K562 (cell line): ENCODE data around the gene DET1. TPM values are rescaled to one million over a fixed set of nuclear protein-coding genes. Genes with fewer than 3 reads are reported as not detected.

Source experiments
- ARID1B ChIP-seq: fragments of 450-650 bp; IDR thresholded peaks from 2 replicates; pipeline ENCODE4 v1.6.1; 2016; ENCODE audit warnings: antibody characterized with exemption, mild to moderate bottlenecking, inconsistent platforms
- ARNT ChIP-seq, 2 experiments: fragments of 450-650 bp; IDR thresholded peaks; 2 replicates each; pipeline ENCODE4 v1.6.1; 2016; ENCODE audit warnings: mild to moderate bottlenecking in 1 of 2
- BRD9 ChIP-seq: fragments of 450-650 bp; IDR thresholded peaks from 2 replicates; pipeline ENCODE4 v1.6.1; 2018; ENCODE audit warnings: low read depth; ENCODE audit not compliant: partially characterized antibody
- CREB1 ChIP-seq, 2 experiments: sonication (generic) in 1 of 2; formaldehyde crosslinking in 1 of 2; IDR thresholded peaks; 2 replicates each; pipeline versions ENCODE4 v1.6.1 to v1.8.0; 2012 to 2022; ENCODE audit warnings: inconsistent platforms in 1 of 2, mild to moderate bottlenecking in 1 of 2, missing genetic modification reagents in 1 of 2, moderate library complexity in 1 of 2
- CREB3L1 ChIP-seq: fragments of 450-650 bp; IDR thresholded peaks from 2 replicates; pipeline ENCODE4 v1.6.1; 2014; ENCODE audit warnings: low read depth, mild to moderate bottlenecking, moderate library complexity, borderline replicate concordance
- CREM ChIP-seq: IDR thresholded peaks from 2 replicates; pipeline ENCODE4 v1.6.1; 2014; ENCODE audit warnings: antibody characterized with exemption, low read depth
- CUX1 ChIP-seq: fragments of 200-800 bp; sonication (Bioruptor generic); IDR thresholded peaks from 2 replicates; pipeline ENCODE4 v1.6.1; 2016; ENCODE audit warnings: missing genetic modification characterization, missing compliant biosample characterization
- E2F6 ChIP-seq, 2 experiments: IDR thresholded peaks; 2 replicates each; pipeline ENCODE4 v1.6.1; 2011; ENCODE audit warnings: borderline replicate concordance in 1 of 2, control low read depth in 1 of 2, low read depth in 1 of 2, low read length in 1 of 2, mild to moderate bottlenecking in 1 of 2, mixed read lengths in 1 of 2, moderate library complexity in 1 of 2; ENCODE audit not compliant: insufficient read depth in 1 of 2, insufficient read length in 1 of 2, poor library complexity in 1 of 2, severe bottlenecking in 1 of 2; ENCODE audit errors: extremely low read depth in 1 of 2
- HMG20B ChIP-seq: fragments of 250-450 bp; sonication (Bioruptor Pico); IDR thresholded peaks from 2 replicates; pipeline ENCODE4 v1.5.0; 2021; ENCODE audit warnings: mild to moderate bottlenecking
- LCOR ChIP-seq: sonication (generic); formaldehyde crosslinking; IDR thresholded peaks from 2 replicates; pipeline ENCODE4 v1.8.0; 2022; ENCODE audit warnings: mild to moderate bottlenecking, missing genetic modification reagents
- MCM3 ChIP-seq: fragments of 450-650 bp; IDR thresholded peaks from 2 replicates; pipeline ENCODE4 v1.6.1; 2016
- MLX ChIP-seq, 2 experiments: fragments of 450-650 bp in 1 of 2; sonication (generic) in 1 of 2; formaldehyde crosslinking; conservative IDR thresholded peaks; 2 replicates each; pipeline versions ENCODE4 v1.4.0 to v1.8.1; 2020 to 2022; ENCODE audit warnings: mild to moderate bottlenecking in 1 of 2, missing genetic modification reagents in 1 of 2
- MTA1 ChIP-seq: fragments of 450-650 bp; IDR thresholded peaks from 2 replicates; pipeline ENCODE4 v1.6.1; 2017; ENCODE audit warnings: borderline replicate concordance
- MXI1 ChIP-seq: IDR thresholded peaks from 2 replicates; pipeline ENCODE4 v1.6.1; 2011; ENCODE audit warnings: low read depth, mild to moderate bottlenecking, improper control_type of control experiment, low read length
- POLR2H ChIP-seq: IDR thresholded peaks from 2 replicates; pipeline ENCODE4 v1.6.1; 2016; ENCODE audit warnings: missing genetic modification characterization, low read depth, mild to moderate bottlenecking, control low read depth, missing compliant biosample characterization, moderate library complexity
- SRF ChIP-seq, 2 experiments: fragments of 250-450, 450-650 bp in 1 of 2; sonication (Bioruptor Pico) in 1 of 2; sonication (generic) in 1 of 2; formaldehyde crosslinking; IDR thresholded peaks; 2 replicates each; pipeline versions ENCODE4 v1.5.0 to v1.5.1; 2020 to 2022; ENCODE audit warnings: mild to moderate bottlenecking in 1 of 2, missing genetic modification reagents in 1 of 2
- TAF9B ChIP-seq: fragments of 450-650 bp; IDR thresholded peaks from 2 replicates; pipeline ENCODE4 v1.6.1; 2018; ENCODE audit warnings: mild to moderate bottlenecking; ENCODE audit not compliant: partially characterized antibody
- ZNF589 ChIP-seq: fragments of 200-800 bp; sonication (Bioruptor generic); IDR thresholded peaks from 2 replicates; pipeline ENCODE4 v1.6.1; 2016; ENCODE audit warnings: low read depth, missing genetic modification characterization, missing compliant biosample characterization
- polyA plus RNA-seq, 8 experiments: library from polyadenylated mRNA; depleted of rRNA in 4 of 8; stranded (reverse) in 5 of 8; unstranded in 3 of 8; fragments of >200 nt; fragmentation: Nextera tagmentation in 2 of 8; fragmentation: Illumina TruSeq in 1 of 8; extraction: Ambion mirVana in 2 of 8; extraction: Trizol in 1 of 8; gene quantifications; 2 replicates each; pipeline versions ENCODE4 v1.2.1 to v1.2.3, GENCODE V29; 2011 to 2014; ENCODE audit warnings: inconsistent platforms in 1 of 8, missing spikeins in 1 of 8
- total RNA-seq, 7 experiments: library from RNA; depleted of rRNA in 6 of 7; stranded (reverse); fragments of >200 nt in 6 of 7; fragmentation: Illumina TruSeq in 2 of 7; extraction: Trizol in 2 of 7; gene quantifications; 2 replicates each; pipeline versions ENCODE4 v1.2.1 to v1.2.3, GENCODE V29; 2011 to 2021; ENCODE audit warnings: low replicate concordance in 1 of 7

The DET1 gene
- total and polyA plus RNA-seq, 9 of the 15 experiments (the other 6 are each of a cell fraction or from before 2014, with no cell fraction given): 4.2 to 8.1 (median 6.0) TPM

GRCh38 chr15:88467073-88467934 lies 79.2 kb downstream of the DET1 start, which contains the start of the genes MRPL46 and MRPS11 (continued):
- no peak for TF ChIP-seq CUX1 (CRISPR knock-in tag)
- peak; percentile 80; the same call in 1 of the 2 replicates for TF ChIP-seq MTA1
- peak; percentile 93 for TF ChIP-seq CREM
- peak; percentile 35 to 83 for TF ChIP-seq E2F6 (IDR thresholded peaks at IDR 0.05; ENCODE audit: borderline replicate concordance in 1 of 2, extremely low read depth in 1 of 2, insufficient read depth in 1 of 2, insufficient read length in 1 of 2, low read depth in 1 of 2, low read length in 1 of 2, poor library complexity in 1 of 2, severe bottlenecking in 1 of 2)
- no peak for TF ChIP-seq ZNF589 (CRISPR knock-in tag)
- no peak for TF ChIP-seq HMG20B (CRISPR knock-in tag)
- TF ChIP-seq SRF (CRISPR knock-in tag; IDR thresholded peaks at IDR 0.05): no peak
- peak; percentile 72 for TF ChIP-seq POLR2H
- TF ChIP-seq TAF9B: peak; percentile 93
- peak; percentile 84 for TF ChIP-seq CREB1 (IDR thresholded peaks at IDR 0.05)
- TF ChIP-seq CREB1 (CRISPR knock-in tag; IDR thresholded peaks at IDR 0.05): no peak
- 0 out of 2 replicates have a peak, but pooled peaks have one; percentile 9 for TF ChIP-seq ARID1B
- 0 out of 2 replicates have a peak, but pooled peaks have one; percentile 16 for TF ChIP-seq MXI1
- TF ChIP-seq LCOR: peak; percentile 80; the same call in 1 of the 2 replicates
- no peak for TF ChIP-seq MLX (CRISPR knock-in tag; conservative IDR thresholded peaks at IDR 0.05)
- no peak for TF ChIP-seq MCM3
- TF ChIP-seq ARNT (IDR thresholded peaks at IDR 0.05): peak; percentile 41 to 80; a peak in 3 of 4 replicates
- TF ChIP-seq CREB3L1: no peak; the same call in 1 of the 2 replicates
- peak; percentile 19 for TF ChIP-seq BRD9
